Fibroblast of lung (primary cell): Measurements from ENCODE around the gene MYNN. TPM values are rescaled to one million over a fixed set of nuclear protein-coding genes. Genes with fewer than 3 reads are reported as not detected.

Experiments used
- DNase-seq, 2 donors: peaks; one replicate each; pipeline versions ENCODE4 v3.0.0 to v3.0.0-alpha.2; 2010; ENCODE audit warnings: low read depth in 2 of 2
- H2AFZ ChIP-seq: 2 replicates; pipeline ENCODE4 v1.5.1; 2012; ENCODE audit warnings: low read length, control low read depth, inconsistent platforms
- H3K27ac ChIP-seq: 2 replicates; pipeline ENCODE4 v1.5.1; 2011; ENCODE audit warnings: low read length, control low read depth; ENCODE audit not compliant: insufficient read depth
- H3K27me3 ChIP-seq: 2 replicates; pipeline ENCODE4 v1.5.1; 2011; ENCODE audit warnings: mild to moderate bottlenecking, low read length; ENCODE audit not compliant: control insufficient read depth, insufficient read depth
- H3K36me3 ChIP-seq: 2 replicates; pipeline ENCODE4 v1.5.1; 2011; ENCODE audit warnings: low read length; ENCODE audit not compliant: control insufficient read depth, insufficient read depth
- H3K4me1 ChIP-seq: 2 replicates; pipeline ENCODE4 v1.5.1; 2011; ENCODE audit warnings: low read length; ENCODE audit not compliant: control insufficient read depth, insufficient read depth; ENCODE audit errors: extremely low read depth
- H3K4me2 ChIP-seq: 2 replicates; pipeline ENCODE4 v1.5.1; 2011; ENCODE audit warnings: low read length, control low read depth; ENCODE audit not compliant: insufficient read depth; ENCODE audit errors: extremely low read depth
- H3K4me3 ChIP-seq, 4 experiments: fragments of 200-600 bp in 1 of 4; sonication (generic) in 1 of 4; replicated peaks in 1 of 4; 2 replicates each; pipeline ENCODE4 v1.5.1; 2011 to 2016; ENCODE audit warnings: low read length in 4 of 4, low read depth in 3 of 4, mild to moderate bottlenecking in 3 of 4, control low read depth in 2 of 4, inconsistent platforms in 1 of 4, mixed read lengths in 1 of 4; ENCODE audit not compliant: insufficient read depth in 1 of 4; ENCODE audit errors: control extremely low read depth in 1 of 4
- H3K79me2 ChIP-seq: 2 replicates; pipeline ENCODE4 v1.5.1; 2012; ENCODE audit warnings: mild to moderate bottlenecking, low read length, inconsistent platforms; ENCODE audit not compliant: control insufficient read depth, insufficient read depth
- H3K9ac ChIP-seq: 2 replicates; pipeline ENCODE4 v1.5.1; 2011; ENCODE audit warnings: mild to moderate bottlenecking, low read length, control low read depth; ENCODE audit not compliant: insufficient read depth
- H3K9me3 ChIP-seq: 2 replicates; pipeline ENCODE4 v1.5.1; 2012; ENCODE audit warnings: low read depth, low read length; ENCODE audit not compliant: control insufficient read depth, insufficient read depth
- H4K20me1 ChIP-seq: 2 replicates; pipeline ENCODE4 v1.5.1; 2011; ENCODE audit warnings: low read length; ENCODE audit not compliant: control insufficient read depth, insufficient read depth; ENCODE audit errors: extremely low read depth
- CTCF ChIP-seq, 2 donors: IDR thresholded peaks in 1 of 2; conservative IDR thresholded peaks in 1 of 2; 1 replicate in 1 of 2; 2 replicates in 1 of 2; pipeline ENCODE4 v1.5.1; 2011 to 2012; ENCODE audit warnings: low read length in 2 of 2, control low read depth in 1 of 2, inconsistent platforms in 1 of 2, low read depth in 1 of 2, mild to moderate bottlenecking in 1 of 2
- EZH2 ChIP-seq: IDR thresholded peaks from 2 replicates; pipeline ENCODE4 v1.5.1; 2012; ENCODE audit warnings: low read length, control low read depth, mild to moderate bottlenecking; ENCODE audit errors: missing control alignments
- polyA plus RNA-seq, 2 donors: library from polyadenylated mRNA; depleted of rRNA in 1 of 2; stranded (reverse) in 1 of 2; unstranded in 1 of 2; fragments of >200 nt; gene quantifications; 2 replicates each; pipeline ENCODE4 v1.2.1, GENCODE V29; 2011 to 2012; ENCODE audit warnings: missing spikeins in 1 of 2
- total RNA-seq: library from RNA; depleted of rRNA; stranded (reverse); fragments of >200 nt; gene quantifications from 2 replicates; pipeline ENCODE4 v1.2.1, GENCODE V29; 2014

MYNN gene
- total and polyA plus RNA-seq, 2 donors (not counting 1 experiment from before 2014, with no cell fraction given), result 20.0 to 32.7 TPM

GRCh38 chr3:169760479-169760878 is 12.7 kb upstream of the MYNN start:
- no peak overlapping the region for H3K9ac ChIP-seq
- H3K36me3 ChIP-seq, result no peaks in the 10 kb centered on the region
- H3K79me2 ChIP-seq, result no peaks in the 10 kb centered on the region
- no peak for TF ChIP-seq EZH2
- TF ChIP-seq CTCF (conservative IDR thresholded peaks at IDR 0.05 in 1 of 2, IDR thresholded peaks at IDR 0.05 in 1 of 2; ENCODE audit: low read depth in 1 of 2, low read length in 2 of 2), result no peak
- H4K20me1 ChIP-seq, result no peaks in the 10 kb centered on the region
- no peaks in the 10 kb centered on the region for H3K4me1 ChIP-seq
- H3K4me3 ChIP-seq, result no peak overlapping the region
- H3K4me2 ChIP-seq, result no peak overlapping the region
- no peak overlapping the region for H3K27ac ChIP-seq
- H2AFZ ChIP-seq, result no peak overlapping the region
- peak; percentile 50 to 82 for DNase-seq
- H3K27me3 ChIP-seq, result no peaks in the 10 kb centered on the region
- H3K9me3 ChIP-seq, result no peaks in the 10 kb centered on the region

DNA sequence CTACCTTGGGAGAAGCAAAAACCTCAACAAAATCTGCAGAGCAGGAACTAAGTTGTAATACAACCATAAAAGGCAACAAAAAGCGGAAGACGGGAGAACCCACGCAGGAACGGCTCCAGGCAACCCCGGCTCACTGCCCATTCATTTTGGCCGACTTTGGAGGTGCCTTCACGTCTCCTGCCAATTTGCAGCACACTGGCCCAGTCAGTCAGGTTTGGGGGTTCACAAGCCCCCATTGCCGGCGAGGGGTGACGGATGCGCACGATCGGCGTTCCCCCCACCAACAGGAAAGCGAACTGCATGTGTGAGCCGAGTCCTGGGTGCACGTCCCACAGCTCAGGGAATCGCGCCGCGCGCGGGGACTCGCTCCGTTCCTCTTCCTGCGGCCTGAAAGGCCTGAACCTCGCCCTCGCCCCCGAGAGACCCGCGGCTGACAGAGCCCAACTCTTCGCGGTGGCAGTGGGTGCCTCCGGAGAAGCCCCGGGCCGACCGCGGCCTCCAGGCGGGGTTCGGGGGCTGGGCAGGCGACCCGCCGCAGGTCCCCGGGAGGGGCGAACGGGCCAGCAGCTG is 8.8 kb upstream of the MYNN start:
- H4K20me1 ChIP-seq, result no peaks in the 10 kb centered on the region
- no peaks in the 10 kb centered on the region for H3K36me3 ChIP-seq
- H3K79me2 ChIP-seq, result no peaks in the 10 kb centered on the region
- TF ChIP-seq CTCF (conservative IDR thresholded peaks at IDR 0.05 in 1 of 2, IDR thresholded peaks at IDR 0.05 in 1 of 2; ENCODE audit: low read depth in 1 of 2, low read length in 2 of 2) (no peak), EZH2 (no peak)
- H3K9ac ChIP-seq, result peak overlapping the region; percentile 79
- H3K27ac ChIP-seq, result peak overlapping the region; percentile 66
- no peaks in the 10 kb centered on the region for H3K4me1 ChIP-seq
- peak overlapping the region; percentile 75 for H2AFZ ChIP-seq
- no peaks in the 10 kb centered on the region for H3K9me3 ChIP-seq
- peak overlapping the region; percentile 55 to 81 (median 80) for H3K4me3 ChIP-seq
- H3K4me2 ChIP-seq, result peak overlapping the region; percentile 72
- no peaks in the 10 kb centered on the region for H3K27me3 ChIP-seq
- DNase-seq, result peak; percentile 68 to 69

DNA sequence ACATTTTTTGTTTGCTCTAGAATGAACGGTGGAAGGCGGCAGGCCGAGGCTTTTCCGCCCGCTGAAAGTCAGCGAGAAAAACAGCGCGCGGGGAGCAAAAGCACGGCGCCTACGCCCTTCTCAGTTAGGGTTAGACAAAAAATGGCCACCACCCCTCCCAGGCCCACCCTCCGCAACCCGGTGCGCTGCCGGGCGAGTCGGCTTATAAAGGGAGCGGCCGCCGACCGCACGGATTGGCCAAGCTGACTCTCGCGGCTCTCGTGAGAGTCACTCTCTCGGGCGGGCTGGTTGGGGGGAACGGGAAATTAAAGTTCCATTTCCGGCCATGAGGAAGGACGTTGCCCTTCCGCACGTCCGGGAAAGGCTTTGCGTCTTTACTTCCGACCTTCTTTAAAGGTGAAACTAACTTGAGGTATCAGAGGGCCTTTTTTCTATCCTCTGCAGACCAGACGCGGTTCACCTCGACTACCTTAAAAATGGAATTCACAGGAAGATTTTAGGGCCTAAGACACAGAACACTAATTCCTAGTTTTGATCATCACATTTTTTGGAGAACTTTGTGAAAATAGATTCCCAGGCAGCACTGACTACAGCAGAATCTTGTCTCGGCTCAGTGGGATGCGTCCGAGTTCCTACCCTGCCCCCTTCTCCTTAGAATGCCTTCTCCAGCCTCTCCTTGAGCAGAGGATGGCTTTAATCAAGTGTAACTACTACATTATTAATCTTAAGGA is 8.1 kb upstream of the MYNN start, which contains the start of gene TERC:
Gene TERC (minus strand): TSS at position 179 of the 731 bp plus-strand sequence.
- Histone ChIP-seq H3K9me3 (no peaks in the 10 kb centered on the region), H3K4me1 (no peaks in the 10 kb centered on the region), H3K4me2 (peak within 1 kb of the TSS; percentile 72), H2AFZ (peak within 1 kb of the TSS; percentile 75), H3K27ac (peak within 1 kb of the TSS; percentile 66), H3K27me3 (no peaks in the 10 kb centered on the region), H3K4me3 (peak within 1 kb of the TSS; percentile 55 to 81 (median 80)), H3K9ac (peak within 1 kb of the TSS; percentile 79), H3K36me3 (no peaks in the 10 kb centered on the region), H4K20me1 (no peaks in the 10 kb centered on the region), H3K79me2 (no peaks in the 10 kb centered on the region)
- no peak for TF ChIP-seq CTCF (conservative IDR thresholded peaks at IDR 0.05 in 1 of 2, IDR thresholded peaks at IDR 0.05 in 1 of 2; ENCODE audit: low read depth in 1 of 2, low read length in 2 of 2)
- TF ChIP-seq EZH2, result no peak
- peak; percentile 89 to 95 for DNase-seq
